Astrocyte (in vitro differentiated cells and primary cell): ENCODE measurements around the gene GPRASP2. TPM values are rescaled to one million over a fixed set of nuclear protein-coding genes. Genes with fewer than 3 reads are reported as not detected.

ENCODE experiments used
- DNase-seq: peaks from one replicate; pipeline ENCODE4 v3.0.0-alpha.2; 2010; ENCODE audit warnings: low read depth
- FAIRE-seq: peaks from 2 replicates; lab custom pipeline; 2011; peaks lifted over from hg19 to GRCh38; lab: Jason Lieb, UNC
- H2AFZ ChIP-seq: 2 replicates; pipeline ENCODE4 v1.6.0; 2012; ENCODE audit warnings: low read depth, low read length, inconsistent platforms
- H3K27ac ChIP-seq: 2 replicates; pipeline ENCODE4 v1.5.1; 2011; ENCODE audit warnings: low read depth, low read length, inconsistent platforms
- H3K27me3 ChIP-seq: 2 replicates; pipeline ENCODE4 v1.6.0; 2011; ENCODE audit warnings: low read length, inconsistent platforms; ENCODE audit not compliant: insufficient read depth
- H3K36me3 ChIP-seq: 2 replicates; pipeline ENCODE4 v1.5.1; 2011; ENCODE audit warnings: low read length, inconsistent platforms; ENCODE audit not compliant: insufficient read depth
- H3K4me1 ChIP-seq: 2 replicates; pipeline ENCODE4 v1.5.1; 2011; ENCODE audit warnings: low read length, inconsistent platforms; ENCODE audit not compliant: insufficient read depth
- H3K4me2 ChIP-seq: 2 replicates; pipeline ENCODE4 v1.6.0; 2012; ENCODE audit warnings: low read length, inconsistent platforms
- H3K4me3 ChIP-seq: 2 replicates; pipeline ENCODE4 v1.5.1; 2011; ENCODE audit warnings: low read depth, mild to moderate bottlenecking, low read length, inconsistent platforms; ENCODE audit not compliant: insufficient read depth
- H3K79me2 ChIP-seq: 2 replicates; pipeline ENCODE4 v1.6.0; 2012; ENCODE audit warnings: mild to moderate bottlenecking, low read length, inconsistent platforms; ENCODE audit not compliant: insufficient read depth
- H3K9ac ChIP-seq: 2 replicates; pipeline ENCODE4 v1.6.0; 2012; ENCODE audit warnings: mild to moderate bottlenecking, low read length, inconsistent platforms
- H3K9me3 ChIP-seq: 2 replicates; pipeline ENCODE4 v1.5.1; 2012; ENCODE audit warnings: low read depth, mild to moderate bottlenecking, low read length, inconsistent platforms; ENCODE audit not compliant: insufficient read depth
- H4K20me1 ChIP-seq: 2 replicates; pipeline ENCODE4 v1.6.0; 2012; ENCODE audit warnings: low read length, inconsistent platforms; ENCODE audit not compliant: insufficient read depth
- H3K27ac Mint-ChIP-seq: one replicate; pipeline ENCODE4 v1.8.0; 2021; ENCODE audit warnings: mild to moderate bottlenecking, mixed read lengths; ENCODE audit not compliant: unreplicated experiment
- H3K27me3 Mint-ChIP-seq: one replicate; pipeline ENCODE4 v1.8.0; 2021; ENCODE audit warnings: low read depth, mixed read lengths; ENCODE audit not compliant: unreplicated experiment
- H3K36me3 Mint-ChIP-seq: one replicate; pipeline ENCODE4 v1.8.0; 2021; ENCODE audit warnings: low read depth, mixed read lengths; ENCODE audit not compliant: unreplicated experiment
- H3K4me1 Mint-ChIP-seq: one replicate; pipeline ENCODE4 v1.8.0; 2021; ENCODE audit warnings: low read depth, mixed read lengths; ENCODE audit not compliant: unreplicated experiment
- H3K4me3 Mint-ChIP-seq: one replicate; pipeline ENCODE4 v1.8.0; 2021; ENCODE audit warnings: mild to moderate bottlenecking, moderate library complexity, mixed read lengths; ENCODE audit not compliant: unreplicated experiment
- H3K9me3 Mint-ChIP-seq: one replicate; pipeline ENCODE4 v1.8.0; 2021; ENCODE audit warnings: mild to moderate bottlenecking, mixed read lengths; ENCODE audit not compliant: unreplicated experiment
- CTCF ChIP-seq: IDR thresholded peaks from 2 replicates; pipeline ENCODE4 v1.5.1; 2011; ENCODE audit warnings: low read depth, mild to moderate bottlenecking, inconsistent platforms, low read length, moderate library complexity; ENCODE audit not compliant: insufficient read depth
- EZH2 ChIP-seq: IDR thresholded peaks from 2 replicates; pipeline ENCODE4 v1.6.1; 2012; ENCODE audit warnings: mild to moderate bottlenecking, low read length, inconsistent platforms; ENCODE audit not compliant: insufficient read depth
- total RNA-seq: library from RNA; stranded (reverse); gene quantifications from 2 replicates; pipeline ENCODE4 v1.2.1, GENCODE V29; 2021

GPRASP2 gene
- total RNA-seq, 1 donor from 2014 or later, result 10.1 TPM

- H3K9me3 Mint-ChIP-seq, result no peaks in the 10 kb centered on the region
- H3K27ac Mint-ChIP-seq, result no peak overlapping the region
- H3K4me3 Mint-ChIP-seq, result no peak overlapping the region
- Histone ChIP-seq H3K27ac (no peak overlapping the region), H3K9ac (peak overlapping the region; percentile 18), H3K9me3 (no peaks in the 10 kb centered on the region), H3K79me2 (peaks cover 12% of the 10 kb centered on the region), H3K4me3 (no peak overlapping the region), H3K36me3 (no peaks in the 10 kb centered on the region), H3K4me1 (peaks cover 13% of the 10 kb centered on the region), H3K27me3 (no peaks in the 10 kb centered on the region), H3K4me2 (peak overlapping the region; percentile 39), H4K20me1 (no peaks in the 10 kb centered on the region), H2AFZ (no peak overlapping the region)
- H3K4me1 Mint-ChIP-seq, result peaks cover 2% of the 10 kb centered on the region
- peak; percentile 65 for DNase-seq
- TF ChIP-seq EZH2 (no peak), CTCF (no peak)
- no peaks in the 10 kb centered on the region for H3K36me3 Mint-ChIP-seq
- no peaks in the 10 kb centered on the region for H3K27me3 Mint-ChIP-seq
- FAIRE-seq, result peak; percentile 86
Measured at GRCh38 chrX:102765217-102765616, 53.0 kb downstream of the GPRASP2 start.

DNA sequence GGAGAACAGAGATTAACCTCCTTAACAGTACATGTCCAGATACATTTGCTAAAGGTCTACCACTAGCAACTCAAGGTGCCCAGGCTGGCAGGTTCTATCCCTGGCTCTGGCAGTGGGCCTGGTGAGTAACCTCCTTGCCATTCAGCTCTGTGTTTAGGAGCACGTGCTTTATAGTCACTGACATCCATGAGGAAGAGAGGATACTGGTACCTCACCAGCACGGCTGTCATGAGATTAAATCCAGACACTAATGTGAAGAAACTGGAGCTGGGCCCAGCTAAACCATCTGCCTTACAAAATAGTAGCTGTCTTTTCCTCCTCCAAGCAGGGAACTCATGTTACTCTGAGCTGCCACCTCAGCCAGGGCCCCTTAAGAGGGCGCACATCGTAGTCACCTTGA is 53.6 kb downstream of the GPRASP2 start:
- no peak overlapping the region for H2AFZ ChIP-seq
- peaks cover 18% of the 10 kb centered on the region for H3K79me2 ChIP-seq
- no peak overlapping the region for H3K4me2 ChIP-seq
- H3K4me1 ChIP-seq, result peaks cover 13% of the 10 kb centered on the region
- no peaks in the 10 kb centered on the region for H3K27me3 ChIP-seq
- Mint-ChIP-seq H3K4me1 (peaks cover 2% of the 10 kb centered on the region), H3K9me3 (no peaks in the 10 kb centered on the region), H3K27ac (no peak overlapping the region), H3K4me3 (no peak overlapping the region), H3K36me3 (no peaks in the 10 kb centered on the region), H3K27me3 (no peaks in the 10 kb centered on the region)
- no peaks in the 10 kb centered on the region for H3K9me3 ChIP-seq
- no peaks in the 10 kb centered on the region for H3K36me3 ChIP-seq
- H3K9ac ChIP-seq, result peak overlapping the region; percentile 18
- no peaks in the 10 kb centered on the region for H4K20me1 ChIP-seq
- DNase-seq, result peak; percentile 35
- peak; percentile 39 for FAIRE-seq
- no peak overlapping the region for H3K4me3 ChIP-seq
- TF ChIP-seq CTCF (no peak), EZH2 (no peak)
- no peak overlapping the region for H3K27ac ChIP-seq

DNA sequence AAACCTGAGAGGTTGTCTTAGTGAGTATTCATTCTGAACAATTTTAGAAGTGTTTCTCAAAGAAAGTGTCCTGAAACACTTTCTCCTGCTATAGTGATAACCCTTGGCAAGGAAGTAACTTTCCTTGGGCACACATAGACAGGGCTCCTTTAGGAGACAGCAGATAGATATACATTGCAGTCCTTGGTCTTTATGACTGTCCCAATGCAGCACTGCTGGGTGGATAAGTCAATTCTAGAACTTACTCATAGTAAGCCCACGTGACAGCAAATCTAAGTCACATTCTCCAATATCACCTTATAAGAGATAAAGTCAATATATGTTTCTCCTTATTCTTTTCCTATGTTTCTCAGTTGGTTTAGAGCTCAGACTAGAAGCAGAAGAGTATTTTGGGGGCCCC is 55.0 kb downstream of the GPRASP2 start:
- Histone ChIP-seq H3K79me2 (peaks cover 25% of the 10 kb centered on the region), H3K9ac (no peak overlapping the region), H3K27me3 (no peaks in the 10 kb centered on the region), H4K20me1 (no peaks in the 10 kb centered on the region), H2AFZ (no peak overlapping the region), H3K4me2 (no peak overlapping the region), H3K36me3 (no peaks in the 10 kb centered on the region), H3K27ac (no peak overlapping the region), H3K4me1 (peaks cover 13% of the 10 kb centered on the region), H3K9me3 (no peaks in the 10 kb centered on the region), H3K4me3 (no peak overlapping the region)
- no peak for TF ChIP-seq EZH2
- no peak for TF ChIP-seq CTCF
- Mint-ChIP-seq H3K27me3 (no peaks in the 10 kb centered on the region), H3K27ac (no peak overlapping the region), H3K4me1 (peaks cover 2% of the 10 kb centered on the region), H3K9me3 (no peaks in the 10 kb centered on the region), H3K4me3 (peak overlapping the region; percentile 54), H3K36me3 (no peaks in the 10 kb centered on the region)
- FAIRE-seq, result peak; percentile 70
- no peak for DNase-seq

Other genes starting within 250 kb of the GPRASP2 start
- gene TCP11X2, start 240.6 kb upstream of the GPRASP2 start, total RNA-seq, result not detected in 2 replicates
- gene TMSB15A, start 195.7 kb upstream of the GPRASP2 start, total RNA-seq, result 0.46 and 1.6 TPM in 2 replicates
- 8.1 and 9.6 TPM in 2 replicates for gene ARMCX5, start 112.9 kb upstream of the GPRASP2 start, total RNA-seq
- 2.3 and 2.7 TPM in 2 replicates for gene GPRASP1, start 61.0 kb upstream of the GPRASP2 start, total RNA-seq
- 4.9 and 8.0 TPM in 2 replicates for gene GPRASP3, start 8.3 kb downstream of the GPRASP2 start, total RNA-seq
- gene RAB40AL, start 224.8 kb downstream of the GPRASP2 start, total RNA-seq, result 0.25 TPM in 1 of 2 replicates, not detected in the other